HG03025 (cell line): ENCODE data around the gene SATB1.

Experiments
- ATAC-seq: cut with Tn5 transposase; IDR thresholded peaks from one replicate; pipeline ENCODE4 v1.9.1; 2021; ENCODE audit warnings: mild to moderate bottlenecking, moderate library complexity; ENCODE audit not compliant: unreplicated experiment, low FRiP score

The SATB1 gene

DNA sequence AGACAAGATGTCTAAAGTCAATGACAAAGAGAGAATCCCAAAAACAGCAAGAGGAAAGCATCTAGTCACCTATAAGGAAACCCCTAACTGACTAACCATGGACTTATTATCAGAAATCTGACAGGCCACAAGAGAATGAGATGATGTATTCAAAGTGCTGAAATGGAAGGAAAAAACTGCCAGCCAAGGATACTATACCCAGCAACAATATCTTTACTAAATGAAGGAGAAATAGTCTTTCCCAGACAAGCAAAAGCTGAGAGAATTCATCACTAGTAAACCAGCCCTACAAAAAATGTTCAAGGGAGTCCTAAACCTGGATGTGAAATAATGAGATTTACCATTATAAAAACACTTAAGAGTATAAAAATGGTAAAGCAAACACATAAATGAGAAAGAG is 128.0 kb downstream of the SATB1 start:
- ATAC-seq = no peak
